OCI-LY7 (cell line): ENCODE data around the gene STPG1. TPM values are rescaled to one million over a fixed set of nuclear protein-coding genes. Genes with fewer than 3 reads are reported as not detected.
"Not testable (repeated sequence)": the region's sequence is repeated elsewhere in the genome, so short reads cannot be mapped to it uniquely, and the experiment has no call there.

Source experiments
- BruUV-seq: library from RNA; stranded (reverse); fragments of 400-500 nt; replicated peaks from 2 replicates; lab custom pipeline; 2021; lab: Mats Ljungman, UMichigan
- CTCF ChIA-PET: fragments of 300-600 bp; sonication (Branson Sonifier 250); formaldehyde crosslinking; loops from one replicate; lab custom pipeline; 2022; ENCODE audit warnings: antibody characterized with exemption; ENCODE audit not compliant: unreplicated experiment; lab: Charles Lee
- POLR2A ChIA-PET: fragments of 300-600 bp; sonication (Branson Sonifier 250); formaldehyde crosslinking; loops from one replicate; lab custom pipeline; 2022; ENCODE audit warnings: antibody characterized with exemption; lab: Charles Lee
- DNase-seq: peaks from one replicate; pipeline ENCODE4 v3.0.0-alpha.2; 2015; ENCODE audit warnings: low spot score
- H2AFZ ChIP-seq: fragments of 200-600 bp; sonication (generic), shearing (Covaris generic); 2 replicates; pipeline ENCODE4 v1.6.1; 2014; ENCODE audit warnings: mild to moderate bottlenecking, antibody characterized with exemption, low read length, moderate library complexity
- H3K27ac ChIP-seq: fragments of 200-600 bp; sonication (generic); 2 replicates; pipeline ENCODE4 v1.5.1; 2014; ENCODE audit warnings: mixed run types, low read depth, mild to moderate bottlenecking, moderate library complexity, low read length, inconsistent platforms; ENCODE audit not compliant: poor library complexity, severe bottlenecking
- H3K36me3 ChIP-seq: fragments of 200-600 bp; sonication (generic); 2 replicates; pipeline ENCODE4 v1.6.1; 2014; ENCODE audit warnings: mild to moderate bottlenecking, antibody characterized with exemption, low read length, moderate library complexity, mixed read lengths; ENCODE audit not compliant: insufficient read depth
- H3K4me1 ChIP-seq: fragments of 200-600 bp; sonication (generic); 2 replicates; pipeline ENCODE4 v1.5.1; 2014; ENCODE audit warnings: mild to moderate bottlenecking, low read length; ENCODE audit not compliant: insufficient read depth, poor library complexity, severe bottlenecking
- H3K4me2 ChIP-seq: fragments of 200-600 bp; sonication (generic); 2 replicates; pipeline ENCODE4 v1.6.1; 2014; ENCODE audit warnings: mild to moderate bottlenecking, low read length
- H3K4me3 ChIP-seq: fragments of 200-600 bp; sonication (generic); 2 replicates; pipeline ENCODE4 v1.5.1; 2014; ENCODE audit warnings: mild to moderate bottlenecking, low read depth, low read length; ENCODE audit not compliant: poor library complexity, severe bottlenecking
- H3K79me2 ChIP-seq: fragments of 200-600 bp; sonication (generic); 2 replicates; pipeline ENCODE4 v1.6.1; 2016; ENCODE audit warnings: low read depth, mild to moderate bottlenecking, low read length, moderate library complexity, mixed read lengths; ENCODE audit not compliant: insufficient read depth
- H3K9me2 ChIP-seq: fragments of 200-600 bp; sonication (generic); 2 replicates; pipeline ENCODE4 v1.6.1; 2016; ENCODE audit warnings: mild to moderate bottlenecking, low read length, mixed read lengths; ENCODE audit not compliant: insufficient read depth
- H3K9me3 ChIP-seq: fragments of 200-600 bp; sonication (generic); 2 replicates; pipeline ENCODE4 v1.6.1; 2014; ENCODE audit warnings: mild to moderate bottlenecking, mixed run types, low read length, mixed read lengths
- H4K20me1 ChIP-seq: fragments of 200-600 bp; sonication (generic); 2 replicates; pipeline ENCODE4 v1.6.1; 2014; ENCODE audit warnings: mild to moderate bottlenecking, antibody characterized with exemption, low read length, moderate library complexity, mixed read lengths; ENCODE audit not compliant: insufficient read depth
- CTCF ChIP-seq: fragments of 200-600 bp; sonication (generic); conservative IDR thresholded peaks from 2 replicates; pipeline ENCODE4 v1.5.1; 2014; ENCODE audit warnings: mild to moderate bottlenecking, antibody characterized with exemption, low read length, moderate library complexity, mixed read lengths
- EZH2phosphoT487 ChIP-seq: fragments of 200-600 bp; sonication (generic); IDR thresholded peaks from 2 replicates; pipeline ENCODE4 v1.6.1; 2018; ENCODE audit warnings: low read depth, borderline replicate concordance, mild to moderate bottlenecking, mixed run types, antibody characterized with exemption, low read length, moderate library complexity, mixed read lengths
- intact Hi-C: fragments of 100-400 bp; cut with micrococcal nuclease; formaldehyde crosslinking; loops from one replicate; pipeline ENCODE4 v1.10.0; 2022; ENCODE audit not compliant: unreplicated experiment
- total RNA-seq, 2 experiments: library from RNA; depleted of rRNA in 1 of 2; stranded (reverse); fragments of >200 nt in 1 of 2; shearing (Covaris generic) in 1 of 2; gene quantifications; 2 replicates each; pipeline ENCODE4 v1.2.3, GENCODE V29; 2014 to 2022

STPG1 gene
- total RNA-seq, 2 experiments from 2014 or later = 5.1 to 9.6 TPM

- Histone ChIP-seq H4K20me1 (no peaks in the 10 kb centered on the region), H3K79me2 (no peaks in the 10 kb centered on the region), H3K4me2 (no peak overlapping the region), H3K9me3 (no peaks in the 10 kb centered on the region), H3K4me1 (peaks cover 17% of the 10 kb centered on the region), H3K9me2 (no peaks in the 10 kb centered on the region), H2AFZ (no peak overlapping the region), H3K4me3 (no peak overlapping the region), H3K36me3 (peaks cover 21% of the 10 kb centered on the region), H3K27ac (no peak overlapping the region)
- intact Hi-C loops = no loop called here
- no peak for TF ChIP-seq EZH2phosphoT487
- TF ChIP-seq CTCF = no peak
- POLR2A ChIA-PET = no interaction called here
- CTCF ChIA-PET = no interaction called here
- DNase-seq = no peak
- BruUV-seq = no TSS peak
Measured at GRCh38 chr1:24450857-24451397, 37.3 kb upstream of the STPG1 start.

- intact Hi-C loops = no loop called here
- ChIA-PET POLR2A (interaction anchor here (0.6 kb wide), 1 partner anchor 114 kb away, joined by 5 read pairs; no protein-coding TSS in a partner anchor), CTCF (interaction anchor here (0.5 kb wide), 1 partner anchor 10 kb away, joined by 3 read pairs; no protein-coding TSS in a partner anchor)
- H3K79me2 ChIP-seq = no peaks in the 10 kb centered on the region
- no peak overlapping the region for H3K27ac ChIP-seq
- no peaks in the 10 kb centered on the region for H4K20me1 ChIP-seq
- H3K9me3 ChIP-seq = no peaks in the 10 kb centered on the region
- H3K9me2 ChIP-seq = no peaks in the 10 kb centered on the region
- TF ChIP-seq CTCF (no peak), EZH2phosphoT487 (no peak)
- H2AFZ ChIP-seq = no peak overlapping the region
- peaks cover 20% of the 10 kb centered on the region for H3K36me3 ChIP-seq
- no peak for DNase-seq
- no TSS peak for BruUV-seq
- no peak overlapping the region for H3K4me2 ChIP-seq
- H3K4me3 ChIP-seq = no peak overlapping the region
- peaks cover 17% of the 10 kb centered on the region for H3K4me1 ChIP-seq
Measured at GRCh38 chr1:24450316-24450715, 36.7 kb upstream of the STPG1 start.

- CTCF ChIA-PET, intact Hi-C loops, H3K4me1 ChIP-seq, H3K9me2 ChIP-seq, DNase-seq, H3K79me2 ChIP-seq, H4K20me1 ChIP-seq, H3K4me2 ChIP-seq, H2AFZ ChIP-seq, H3K4me3 ChIP-seq, H3K27ac ChIP-seq, BruUV-seq, H3K9me3 ChIP-seq, POLR2A ChIA-PET: not testable (repeated sequence)
- H3K36me3 ChIP-seq = peaks cover 17% of the 10 kb centered on the region
Measured at GRCh38 chr1:24446446-24446845, 32.9 kb upstream of the STPG1 start.
